Right lobe of liver (tissue), 4 donors: Measurements from ENCODE around the gene GTF2A1.

Experiments used
- POLR2A ChIP-seq: fragments of 450-650 bp; IDR thresholded peaks from one replicate; pipeline ENCODE4 v1.6.1; 2017; ENCODE audit warnings: antibody characterized with exemption, mild to moderate bottlenecking
- TF ChIP-seq, protein P1 (sequence below), 4 donors: fragments of 200-600 bp in 3 of 4; fragments of 450-650 bp in 1 of 4; IDR thresholded peaks; one replicate each; pipeline versions ENCODE4 v1.5.1 to v1.8.0; 2016 to 2022; ENCODE audit warnings: antibody characterized with exemption in 4 of 4, mild to moderate bottlenecking in 2 of 4
- donor health status: DM: no; HTN: no; CAD: no.
- donor health status: DM: no; HTN: no; CAD: no.
- donor health status: DM: no; HTN: yes; CAD: no.

DNA sequence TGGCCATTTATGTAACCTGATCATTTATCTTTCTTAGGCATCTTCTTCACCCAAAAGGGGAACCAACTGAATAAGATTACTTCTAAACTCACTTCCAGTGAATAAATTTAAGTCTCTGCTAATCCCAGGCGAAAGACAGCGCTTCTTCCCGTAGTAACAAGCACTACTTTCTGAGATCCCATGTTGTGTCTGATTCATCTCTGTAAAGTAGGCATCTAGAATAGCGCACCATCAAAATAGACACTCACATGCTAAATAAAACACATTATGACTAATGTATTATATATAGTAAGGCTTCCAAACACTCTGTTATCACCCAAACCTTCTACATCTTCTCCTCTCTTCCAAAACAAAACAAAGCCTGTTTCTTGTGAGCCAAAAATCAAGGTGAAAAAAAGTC, 15.1 kb downstream of the GTF2A1 start:
- TF ChIP-seq POLR2A: no peak
- TF ChIP-seq, protein P1, sequence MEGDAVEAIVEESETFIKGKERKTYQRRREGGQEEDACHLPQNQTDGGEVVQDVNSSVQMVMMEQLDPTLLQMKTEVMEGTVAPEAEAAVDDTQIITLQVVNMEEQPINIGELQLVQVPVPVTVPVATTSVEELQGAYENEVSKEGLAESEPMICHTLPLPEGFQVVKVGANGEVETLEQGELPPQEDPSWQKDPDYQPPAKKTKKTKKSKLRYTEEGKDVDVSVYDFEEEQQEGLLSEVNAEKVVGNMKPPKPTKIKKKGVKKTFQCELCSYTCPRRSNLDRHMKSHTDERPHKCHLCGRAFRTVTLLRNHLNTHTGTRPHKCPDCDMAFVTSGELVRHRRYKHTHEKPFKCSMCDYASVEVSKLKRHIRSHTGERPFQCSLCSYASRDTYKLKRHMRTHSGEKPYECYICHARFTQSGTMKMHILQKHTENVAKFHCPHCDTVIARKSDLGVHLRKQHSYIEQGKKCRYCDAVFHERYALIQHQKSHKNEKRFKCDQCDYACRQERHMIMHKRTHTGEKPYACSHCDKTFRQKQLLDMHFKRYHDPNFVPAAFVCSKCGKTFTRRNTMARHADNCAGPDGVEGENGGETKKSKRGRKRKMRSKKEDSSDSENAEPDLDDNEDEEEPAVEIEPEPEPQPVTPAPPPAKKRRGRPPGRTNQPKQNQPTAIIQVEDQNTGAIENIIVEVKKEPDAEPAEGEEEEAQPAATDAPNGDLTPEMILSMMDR (IDR thresholded peaks at IDR 0.05): no peak
